Subcutaneous abdominal adipose tissue (tissue), 5 donors: ENCODE data around the gene MRM3.
"Not testable (repeated sequence)": the region's sequence is repeated elsewhere in the genome, so short reads cannot be mapped to it uniquely, and the experiment has no call there.

ENCODE experiments used
- H3K27ac ChIP-seq: one replicate; pipeline ENCODE4 v1.7.0; 2013; ENCODE audit warnings: low read depth, mild to moderate bottlenecking, inconsistent platforms, low read length, moderate library complexity
- H3K27me3 ChIP-seq, 5 donors: one replicate each; pipeline ENCODE4 v1.7.0; 2013; ENCODE audit warnings: low read length in 5 of 5, inconsistent platforms in 1 of 5; ENCODE audit not compliant: control insufficient read depth in 5 of 5, insufficient read depth in 4 of 5
- H3K36me3 ChIP-seq, 5 donors: one replicate each; pipeline ENCODE4 v1.7.0; 2013; ENCODE audit warnings: low read length in 5 of 5; ENCODE audit not compliant: control insufficient read depth in 5 of 5, insufficient read depth in 5 of 5
- H3K4me1 ChIP-seq, 5 donors: one replicate each; pipeline ENCODE4 v1.7.0; 2013; ENCODE audit warnings: low read length in 5 of 5, mild to moderate bottlenecking in 3 of 5, moderate library complexity in 1 of 5; ENCODE audit not compliant: control insufficient read depth in 5 of 5, insufficient read depth in 5 of 5
- H3K4me3 ChIP-seq, 5 donors: one replicate each; pipeline ENCODE4 v1.7.0; 2013; ENCODE audit warnings: low read length in 5 of 5, low read depth in 1 of 5
- H3K9ac ChIP-seq, 5 donors: one replicate each; pipeline ENCODE4 v1.7.0; 2013; ENCODE audit warnings: low read length in 5 of 5, mild to moderate bottlenecking in 4 of 5, moderate library complexity in 3 of 5
- H3K9me3 ChIP-seq, 5 donors: one replicate each; pipeline ENCODE4 v1.7.0; 2013; ENCODE audit warnings: low read length in 5 of 5; ENCODE audit not compliant: control insufficient read depth in 5 of 5
- donor health status: healthy.
- donor health status: healthy.
- donor health status: healthy.
- donor health status: healthy.
- donor health status: healthy.

MRM3 gene

GRCh38 chr17:745406-745805 is 36.7 kb upstream of the MRM3 start:
- Histone ChIP-seq H3K36me3 (peaks cover 3 to 80% (median 65%) of the 10 kb centered on the region in 5 donors), H3K9me3 (no peaks in the 10 kb centered on the region)

GRCh38 chr17:746181-746580 is 36.0 kb upstream of the MRM3 start:
- no peaks in the 10 kb centered on the region for H3K27me3 ChIP-seq
- no peaks in the 10 kb centered on the region for H3K9me3 ChIP-seq
- peaks cover 4 to 12% (median 10%) of the 10 kb centered on the region in 5 donors for H3K4me1 ChIP-seq
- H3K36me3 ChIP-seq, result peaks cover 3 to 72% (median 59%) of the 10 kb centered on the region in 5 donors
- H3K9ac ChIP-seq, result no peak overlapping the region
- H3K27ac ChIP-seq, result no peak overlapping the region
- H3K4me3 ChIP-seq, result no peak overlapping the region

More at GRCh38 chr17:745406-745805, 36.7 kb upstream of the MRM3 start:
- no peaks in the 10 kb centered on the region for H3K27me3 ChIP-seq
- H3K27ac ChIP-seq, result no peak overlapping the region
- H3K4me1 ChIP-seq, result peaks cover 0 to 4% (median 2%) of the 10 kb centered on the region in 5 donors
- no peak overlapping the region for H3K4me3 ChIP-seq
- H3K9ac ChIP-seq, result no peak overlapping the region

DNA sequence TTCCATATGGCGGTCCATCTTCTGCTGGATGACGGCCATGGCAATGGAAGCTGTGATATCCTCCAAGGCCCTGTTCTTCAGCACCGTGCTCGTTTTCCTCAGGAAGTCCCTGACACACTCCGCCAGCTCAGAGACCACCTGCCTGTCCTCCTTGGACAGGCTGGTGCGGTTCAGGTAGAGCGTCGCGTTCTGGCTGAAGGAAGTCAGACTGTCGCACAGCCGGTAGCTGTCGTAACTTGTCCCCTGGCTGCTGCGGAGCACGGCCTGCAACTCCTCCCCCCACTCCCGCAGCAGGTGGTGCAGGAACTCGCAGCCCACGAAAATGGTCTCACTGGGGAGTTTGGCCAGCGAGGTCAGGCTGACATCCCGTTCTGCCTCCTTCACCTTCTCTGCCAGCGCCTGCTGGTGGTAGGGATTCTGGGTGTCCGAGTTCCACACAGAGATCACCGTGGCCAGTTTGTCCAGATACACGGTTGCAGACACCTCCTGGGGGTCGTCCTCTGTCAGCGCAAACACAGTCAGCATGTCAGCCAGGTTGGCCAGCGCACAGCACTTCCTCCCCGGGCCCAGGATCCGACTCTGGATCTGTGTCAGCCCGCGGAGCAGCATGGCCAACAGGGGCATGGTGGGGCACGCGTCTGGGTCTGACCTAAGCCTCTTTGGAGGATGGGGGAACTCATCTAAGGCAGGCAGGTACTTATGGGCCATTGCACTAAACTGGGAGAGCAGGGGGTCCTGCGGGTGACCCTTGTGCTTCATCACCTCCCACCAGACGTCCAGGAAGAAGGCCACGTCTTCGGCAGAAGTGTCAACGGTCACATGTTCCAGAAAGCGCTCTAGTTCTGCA is 35.1 kb upstream of the MRM3 start:
- H3K9ac ChIP-seq, result no peak overlapping the region
- H3K27me3 ChIP-seq, result no peaks in the 10 kb centered on the region
- H3K4me1 ChIP-seq, result peaks cover 4 to 18% (median 15%) of the 10 kb centered on the region in 5 donors
- no peak overlapping the region for H3K27ac ChIP-seq
- peaks cover 3 to 64% (median 51%) of the 10 kb centered on the region in 5 donors for H3K36me3 ChIP-seq
- no peak overlapping the region for H3K4me3 ChIP-seq
- no peaks in the 10 kb centered on the region for H3K9me3 ChIP-seq

DNA sequence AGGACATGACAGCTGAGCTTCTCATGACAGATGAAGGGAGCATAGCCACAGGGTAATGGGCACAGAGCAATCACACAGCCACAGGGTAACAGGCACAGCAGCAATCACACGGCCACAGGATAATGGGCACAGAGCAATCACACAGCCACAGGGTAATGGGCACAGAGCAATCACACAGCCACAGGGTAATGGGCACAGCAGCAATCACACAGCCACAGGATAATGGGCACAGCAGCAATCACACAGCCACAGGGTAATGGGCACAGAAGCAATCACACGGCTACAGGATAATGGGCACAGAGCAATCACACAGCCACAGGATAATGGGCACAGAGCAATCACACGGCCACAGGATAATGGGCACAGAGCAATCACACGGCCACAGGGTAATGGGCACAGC is 33.5 kb upstream of the MRM3 start:
- H3K27me3 ChIP-seq, result not testable (repeated sequence)
- H3K4me1 ChIP-seq, result peaks cover 6 to 25% (median 22%) of the 10 kb centered on the region in 5 donors

GRCh38 chr17:749359-749758 is 32.8 kb upstream of the MRM3 start:
- not testable (repeated sequence) for H3K27ac ChIP-seq, H3K9me3 ChIP-seq, H3K27me3 ChIP-seq, H3K9ac ChIP-seq, H3K4me3 ChIP-seq
- Histone ChIP-seq H3K36me3 (peaks cover 1 to 42% (median 35%) of the 10 kb centered on the region in 5 donors), H3K4me1 (peaks cover 6 to 25% (median 22%) of the 10 kb centered on the region in 5 donors)

More for the DNA sequence above, 33.5 kb upstream of the MRM3 start:
- not testable (repeated sequence) for H3K9me3 ChIP-seq, H3K9ac ChIP-seq, H3K4me3 ChIP-seq, H3K27ac ChIP-seq
- H3K36me3 ChIP-seq, result peaks cover 3 to 49% (median 40%) of the 10 kb centered on the region in 5 donors

- Histone ChIP-seq H3K4me1 (peaks cover 6 to 25% (median 22%) of the 10 kb centered on the region in 5 donors), H3K9ac (peak overlapping the region; percentile 59 to 89 (median 82)), H3K4me3 (peak overlapping the region in 2 of 5 donors; percentile 75 to 82), H3K36me3 (peaks cover 0 to 31% (median 25%) of the 10 kb centered on the region in 5 donors), H3K27ac (no peak overlapping the region), H3K27me3 (no peaks in the 10 kb centered on the region), H3K9me3 (no peaks in the 10 kb centered on the region)
These were observed 31.6 kb upstream of the MRM3 start for GRCh38 chr17:750431-751037.

DNA sequence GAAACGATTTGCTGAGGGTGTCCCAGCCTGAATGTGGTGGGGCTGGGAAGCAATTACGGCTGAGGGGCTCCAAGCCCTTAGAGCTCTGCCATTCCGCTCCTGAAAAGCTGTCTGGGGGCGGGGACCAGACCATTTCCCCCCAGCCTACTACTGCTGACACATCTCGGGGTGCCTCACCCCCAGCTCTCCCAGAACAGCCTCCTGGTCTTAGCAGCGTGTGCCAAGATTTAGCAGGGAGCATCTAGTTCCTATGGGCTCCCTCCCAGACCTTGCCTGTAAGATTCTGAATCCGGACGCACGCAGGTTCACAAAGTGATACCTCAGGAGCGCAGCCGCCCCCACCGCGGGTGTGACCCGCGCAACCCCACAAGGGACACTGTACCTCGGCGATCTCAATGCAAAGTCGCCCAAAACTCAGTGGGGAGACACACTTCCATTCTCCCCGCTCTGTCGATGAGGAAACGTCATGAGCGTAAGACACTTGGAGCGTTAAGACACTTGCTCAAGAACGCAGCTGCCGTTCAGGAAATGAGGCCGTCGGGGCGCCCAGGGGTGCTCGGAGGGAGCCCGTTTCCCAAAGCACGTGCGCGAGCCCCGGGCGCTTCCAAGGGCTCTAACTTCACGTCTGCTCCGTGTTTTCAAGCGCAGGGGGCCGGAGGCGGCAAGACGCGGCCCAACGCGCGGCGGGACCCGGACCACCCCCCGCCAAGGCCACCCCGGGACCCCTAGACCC is 30.7 kb upstream of the MRM3 start:
- H3K36me3 ChIP-seq, result peaks cover 0 to 22% (median 17%) of the 10 kb centered on the region in 5 donors
- peaks cover 6 to 25% (median 22%) of the 10 kb centered on the region in 5 donors for H3K4me1 ChIP-seq
- H3K27me3 ChIP-seq, result no peaks in the 10 kb centered on the region
- H3K9ac ChIP-seq, result peak overlapping the region; percentile 59 to 89 (median 82)
- no peaks in the 10 kb centered on the region for H3K9me3 ChIP-seq
- H3K27ac ChIP-seq, result no peak overlapping the region
- H3K4me3 ChIP-seq, result peak overlapping the region; percentile 75 to 82 (median 78)

GRCh38 chr17:752002-752619 is 30.0 kb upstream of the MRM3 start, which contains the start of gene GEMIN4:
TSS of gene GEMIN4 (minus strand) at chr17:752264. CDS start at chr17:752142, 122 bp downstream.
- no peaks in the 10 kb centered on the region for H3K27me3 ChIP-seq
- H3K36me3 ChIP-seq, result peaks cover 0 to 20% (median 17%) of the 10 kb centered on the region in 5 donors
- peak within 1 kb of the TSS; percentile 50 for H3K27ac ChIP-seq
- no peaks in the 10 kb centered on the region for H3K9me3 ChIP-seq
- peak within 1 kb of the TSS; percentile 75 to 86 (median 82) for H3K4me3 ChIP-seq
- peak within 1 kb of the TSS; percentile 59 to 89 (median 82) for H3K9ac ChIP-seq
- H3K4me1 ChIP-seq, result peaks cover 6 to 25% (median 22%) of the 10 kb centered on the region in 5 donors

DNA sequence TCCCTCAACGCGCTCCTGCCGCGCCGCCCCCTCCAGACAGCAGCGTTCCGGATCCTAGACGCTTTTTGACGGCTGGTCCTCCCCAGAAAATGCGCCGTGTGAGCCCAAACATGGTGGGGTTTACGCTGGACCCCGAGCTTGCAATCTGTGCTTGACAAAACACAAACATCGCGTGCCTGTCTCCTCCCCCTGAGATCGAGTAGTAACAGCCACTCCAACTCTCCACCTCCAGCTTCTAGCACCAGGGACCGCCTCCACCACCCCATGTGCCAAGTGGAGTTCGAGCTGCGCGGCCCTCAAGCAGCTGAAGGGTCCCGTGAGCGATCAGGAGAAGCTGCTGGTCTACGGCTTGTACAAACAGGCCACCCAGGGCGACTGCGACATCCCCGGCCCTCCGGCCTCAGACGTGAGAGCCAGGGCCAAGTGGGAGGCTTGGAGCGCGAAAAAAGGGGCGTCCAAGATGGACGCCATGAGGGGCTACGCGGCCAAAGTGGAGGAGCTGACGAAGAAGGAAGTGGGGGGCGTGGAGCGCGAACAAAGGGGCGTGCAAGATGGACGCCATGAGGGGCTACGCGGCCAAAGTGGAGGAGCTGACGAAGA is 29.4 kb upstream of the MRM3 start:
- peak overlapping the region; percentile 50 for H3K27ac ChIP-seq
- H3K4me1 ChIP-seq, result peaks cover 6 to 25% (median 22%) of the 10 kb centered on the region in 5 donors
- peak overlapping the region; percentile 75 to 86 (median 82) for H3K4me3 ChIP-seq
- H3K9me3 ChIP-seq, result no peaks in the 10 kb centered on the region
- H3K36me3 ChIP-seq, result peaks cover 0 to 20% (median 13%) of the 10 kb centered on the region in 5 donors
- H3K9ac ChIP-seq, result peak overlapping the region in 4 of 5 donors; percentile 75 to 89 (median 82)
- no peaks in the 10 kb centered on the region for H3K27me3 ChIP-seq
